Measurements from ENCODE around the gene RGS12.

GRCh38 chr4:3318561-3319021, 25.8 kb downstream of the RGS12 start:
- TF ChIP-seq TAF1 (IDR thresholded peaks at IDR 0.05; ENCODE audit: borderline replicate concordance, low read depth, low read length), result no peak
- no peak for TF ChIP-seq POLR2A (IDR thresholded peaks at IDR 0.05; ENCODE audit: low read depth, low read length)
